K562 (cell line): ENCODE results near the gene NEURL2. TPM values are rescaled to one million over a fixed set of nuclear protein-coding genes. Genes with fewer than 3 reads are reported as not detected.

Experiments used
- HDAC6 ChIP-seq: IDR thresholded peaks from 2 replicates; pipeline ENCODE4 v1.6.1; 2012; ENCODE audit warnings: low read depth, mild to moderate bottlenecking, control low read depth, inconsistent platforms, low read length, moderate library complexity
- HEY1 ChIP-seq: fragments of 250-450 bp; sonication (Bioruptor Pico); IDR thresholded peaks from 2 replicates; pipeline ENCODE4 v1.5.0; 2020; ENCODE audit warnings: mild to moderate bottlenecking, moderate library complexity, borderline replicate concordance
- SREBF1 ChIP-seq: fragments of 150-350 bp; IDR thresholded peaks from 2 replicates; pipeline ENCODE4 v1.6.1; 2014; ENCODE audit warnings: antibody characterized with exemption, low read depth, low read length, borderline replicate concordance
- TAF7 ChIP-seq: fragments of 450-650 bp; IDR thresholded peaks from 2 replicates; pipeline ENCODE4 v1.6.1; 2016; ENCODE audit warnings: missing genetic modification characterization, missing compliant biosample characterization
- ZKSCAN3 ChIP-seq: fragments of 250-450 bp; sonication (Bioruptor Pico); IDR thresholded peaks from 2 replicates; pipeline ENCODE4 v1.4.0; 2020
- ZNF311 ChIP-seq: fragments of 250-450 bp; sonication (Bioruptor Pico); IDR thresholded peaks from 2 replicates; pipeline ENCODE4 v1.4.0; 2020; ENCODE audit warnings: mild to moderate bottlenecking, moderate library complexity
- polyA plus RNA-seq, 8 experiments: library from polyadenylated mRNA; depleted of rRNA in 4 of 8; stranded (reverse) in 5 of 8; unstranded in 3 of 8; fragments of >200 nt; fragmentation: Nextera tagmentation in 2 of 8; fragmentation: Illumina TruSeq in 1 of 8; extraction: Ambion mirVana in 2 of 8; extraction: Trizol in 1 of 8; gene quantifications; 2 replicates each; pipeline versions ENCODE4 v1.2.1 to v1.2.3, GENCODE V29; 2011 to 2014; ENCODE audit warnings: inconsistent platforms in 1 of 8, missing spikeins in 1 of 8
- total RNA-seq, 7 experiments: library from RNA; depleted of rRNA in 6 of 7; stranded (reverse); fragments of >200 nt in 6 of 7; fragmentation: Illumina TruSeq in 2 of 7; extraction: Trizol in 2 of 7; gene quantifications; 2 replicates each; pipeline versions ENCODE4 v1.2.1 to v1.2.3, GENCODE V29; 2011 to 2021; ENCODE audit warnings: low replicate concordance in 1 of 7
- TF ChIP-seq, protein P1 (sequence below): fragments of 250-450 bp; sonication (Bioruptor Pico); IDR thresholded peaks from 2 replicates; pipeline ENCODE4 v1.4.0; 2020
- TF ChIP-seq, protein P2 (sequence below): sonication (generic); formaldehyde crosslinking; IDR thresholded peaks from 2 replicates; pipeline ENCODE4 v1.8.0; 2022; ENCODE audit warnings: mild to moderate bottlenecking, missing genetic modification reagents, borderline replicate concordance
- TF ChIP-seq, protein P3 (sequence below): fragments of 250-450 bp; sonication (Bioruptor Pico); IDR thresholded peaks from 2 replicates; pipeline ENCODE4 v1.4.0; 2020; ENCODE audit warnings: mild to moderate bottlenecking, moderate library complexity
- TF ChIP-seq, protein P4 (sequence below): IDR thresholded peaks from 3 replicates; pipeline ENCODE4 v1.6.1; 2011; ENCODE audit warnings: borderline replicate concordance, mild to moderate bottlenecking, moderate library complexity; ENCODE audit not compliant: insufficient read length; ENCODE audit errors: extremely low read depth
- TF ChIP-seq, protein P5 (sequence below): fragments of 250-450 bp; sonication (Bioruptor Pico); IDR thresholded peaks from 2 replicates; pipeline ENCODE4 v1.4.0; 2020; ENCODE audit warnings: borderline replicate concordance

Gene NEURL2
- total and polyA plus RNA-seq, 9 of the 15 experiments (the other 6 are each of a cell fraction or from before 2014, with no cell fraction given) = 0.22 to 1.9 (median 0.50) TPM; not detected in 1

DNA sequence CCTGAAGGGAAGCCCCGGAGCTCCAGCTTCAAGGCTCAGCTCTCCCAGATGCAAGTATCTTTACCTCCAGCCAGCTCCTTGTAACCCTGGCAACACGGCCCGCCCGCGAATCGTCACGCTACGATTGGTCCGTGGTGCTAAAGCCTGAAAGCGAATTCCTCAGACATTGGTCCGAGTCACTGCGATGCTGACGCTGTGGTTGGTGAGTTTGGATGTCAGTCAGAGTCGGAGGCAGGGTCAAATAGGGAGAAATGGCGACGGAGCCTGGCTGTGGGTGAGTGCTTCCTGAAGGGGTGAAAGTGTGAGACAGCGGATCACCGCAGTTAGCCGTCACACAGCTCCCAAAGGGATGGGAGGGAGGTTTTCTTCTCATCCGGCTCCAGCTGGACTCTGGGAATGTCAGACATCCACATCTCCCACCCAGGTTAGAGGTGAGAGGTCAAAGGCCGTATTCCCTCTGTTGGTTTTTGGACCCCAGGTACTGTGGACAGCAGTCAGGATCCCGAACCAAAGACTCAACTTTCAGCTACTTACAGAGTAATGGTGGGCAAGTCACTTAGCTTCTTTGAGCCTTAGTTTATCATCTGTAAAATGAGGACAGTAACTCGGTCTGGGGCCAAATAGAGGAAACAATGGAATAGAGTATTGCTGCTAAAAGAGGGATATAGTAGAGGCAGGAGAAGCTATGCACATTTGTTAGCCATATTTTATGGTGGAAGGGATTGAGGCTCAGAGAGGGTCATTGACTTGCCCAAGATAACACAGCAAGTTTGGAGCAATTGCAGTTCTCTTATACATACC, 9.8 kb downstream of the NEURL2 start, which contains the start of gene ZSWIM1 (continued):
- TF ChIP-seq, protein P1, sequence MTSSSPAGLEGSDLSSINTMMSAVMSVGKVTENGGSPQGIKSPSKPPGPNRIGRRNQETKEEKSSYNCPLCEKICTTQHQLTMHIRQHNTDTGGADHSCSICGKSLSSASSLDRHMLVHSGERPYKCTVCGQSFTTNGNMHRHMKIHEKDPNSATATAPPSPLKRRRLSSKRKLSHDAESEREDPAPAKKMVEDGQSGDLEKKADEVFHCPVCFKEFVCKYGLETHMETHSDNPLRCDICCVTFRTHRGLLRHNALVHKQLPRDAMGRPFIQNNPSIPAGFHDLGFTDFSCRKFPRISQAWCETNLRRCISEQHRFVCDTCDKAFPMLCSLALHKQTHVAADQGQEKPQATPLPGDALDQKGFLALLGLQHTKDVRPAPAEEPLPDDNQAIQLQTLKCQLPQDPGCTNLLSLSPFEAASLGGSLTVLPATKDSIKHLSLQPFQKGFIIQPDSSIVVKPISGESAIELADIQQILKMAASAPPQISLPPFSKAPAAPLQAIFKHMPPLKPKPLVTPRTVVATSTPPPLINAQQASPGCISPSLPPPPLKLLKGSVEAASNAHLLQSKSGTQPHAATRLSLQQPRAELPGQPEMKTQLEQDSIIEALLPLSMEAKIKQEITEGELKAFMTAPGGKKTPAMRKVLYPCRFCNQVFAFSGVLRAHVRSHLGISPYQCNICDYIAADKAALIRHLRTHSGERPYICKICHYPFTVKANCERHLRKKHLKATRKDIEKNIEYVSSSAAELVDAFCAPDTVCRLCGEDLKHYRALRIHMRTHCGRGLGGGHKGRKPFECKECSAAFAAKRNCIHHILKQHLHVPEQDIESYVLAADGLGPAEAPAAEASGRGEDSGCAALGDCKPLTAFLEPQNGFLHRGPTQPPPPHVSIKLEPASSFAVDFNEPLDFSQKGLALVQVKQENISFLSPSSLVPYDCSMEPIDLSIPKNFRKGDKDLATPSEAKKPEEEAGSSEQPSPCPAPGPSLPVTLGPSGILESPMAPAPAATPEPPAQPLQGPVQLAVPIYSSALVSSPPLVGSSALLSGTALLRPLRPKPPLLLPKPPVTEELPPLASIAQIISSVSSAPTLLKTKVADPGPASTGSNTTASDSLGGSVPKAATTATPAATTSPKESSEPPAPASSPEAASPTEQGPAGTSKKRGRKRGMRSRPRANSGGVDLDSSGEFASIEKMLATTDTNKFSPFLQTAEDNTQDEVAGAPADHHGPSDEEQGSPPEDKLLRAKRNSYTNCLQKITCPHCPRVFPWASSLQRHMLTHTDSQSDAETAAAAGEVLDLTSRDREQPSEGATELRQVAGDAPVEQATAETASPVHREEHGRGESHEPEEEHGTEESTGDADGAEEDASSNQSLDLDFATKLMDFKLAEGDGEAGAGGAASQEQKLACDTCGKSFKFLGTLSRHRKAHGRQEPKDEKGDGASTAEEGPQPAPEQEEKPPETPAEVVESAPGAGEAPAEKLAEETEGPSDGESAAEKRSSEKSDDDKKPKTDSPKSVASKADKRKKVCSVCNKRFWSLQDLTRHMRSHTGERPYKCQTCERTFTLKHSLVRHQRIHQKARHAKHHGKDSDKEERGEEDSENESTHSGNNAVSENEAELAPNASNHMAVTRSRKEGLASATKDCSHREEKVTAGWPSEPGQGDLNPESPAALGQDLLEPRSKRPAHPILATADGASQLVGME (CRISPR knock-in tag) = no peak
- TF ChIP-seq HEY1 (CRISPR knock-in tag) (no peak), ZNF311 (peak; percentile 40; the same call in 1 of the 2 replicates), HDAC6 (no peak), ZKSCAN3 (CRISPR knock-in tag) (no peak), TAF7 (peak; percentile 96), SREBF1 (no peak)
- TF ChIP-seq, protein P2, sequence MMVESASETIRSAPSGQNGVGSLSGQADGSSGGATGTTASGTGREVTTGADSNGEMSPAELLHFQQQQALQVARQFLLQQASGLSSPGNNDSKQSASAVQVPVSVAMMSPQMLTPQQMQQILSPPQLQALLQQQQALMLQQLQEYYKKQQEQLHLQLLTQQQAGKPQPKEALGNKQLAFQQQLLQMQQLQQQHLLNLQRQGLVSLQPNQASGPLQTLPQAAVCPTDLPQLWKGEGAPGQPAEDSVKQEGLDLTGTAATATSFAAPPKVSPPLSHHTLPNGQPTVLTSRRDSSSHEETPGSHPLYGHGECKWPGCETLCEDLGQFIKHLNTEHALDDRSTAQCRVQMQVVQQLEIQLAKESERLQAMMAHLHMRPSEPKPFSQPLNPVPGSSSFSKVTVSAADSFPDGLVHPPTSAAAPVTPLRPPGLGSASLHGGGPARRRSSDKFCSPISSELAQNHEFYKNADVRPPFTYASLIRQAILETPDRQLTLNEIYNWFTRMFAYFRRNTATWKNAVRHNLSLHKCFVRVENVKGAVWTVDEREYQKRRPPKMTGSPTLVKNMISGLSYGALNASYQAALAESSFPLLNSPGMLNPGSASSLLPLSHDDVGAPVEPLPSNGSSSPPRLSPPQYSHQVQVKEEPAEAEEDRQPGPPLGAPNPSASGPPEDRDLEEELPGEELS (CRISPR knock-in tag) = no peak
- TF ChIP-seq, protein P3, sequence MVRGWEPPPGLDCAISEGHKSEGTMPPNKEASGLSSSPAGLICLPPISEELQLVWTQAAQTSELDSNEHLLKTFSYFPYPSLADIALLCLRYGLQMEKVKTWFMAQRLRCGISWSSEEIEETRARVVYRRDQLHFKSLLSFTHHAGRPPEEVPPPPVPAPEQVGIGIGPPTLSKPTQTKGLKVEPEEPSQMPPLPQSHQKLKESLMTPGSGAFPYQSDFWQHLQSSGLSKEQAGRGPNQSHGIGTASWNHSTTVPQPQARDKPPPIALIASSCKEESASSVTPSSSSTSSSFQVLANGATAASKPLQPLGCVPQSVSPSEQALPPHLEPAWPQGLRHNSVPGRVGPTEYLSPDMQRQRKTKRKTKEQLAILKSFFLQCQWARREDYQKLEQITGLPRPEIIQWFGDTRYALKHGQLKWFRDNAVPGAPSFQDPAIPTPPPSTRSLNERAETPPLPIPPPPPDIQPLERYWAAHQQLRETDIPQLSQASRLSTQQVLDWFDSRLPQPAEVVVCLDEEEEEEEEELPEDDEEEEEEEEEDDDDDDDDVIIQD = no peak
- TF ChIP-seq, protein P4, sequence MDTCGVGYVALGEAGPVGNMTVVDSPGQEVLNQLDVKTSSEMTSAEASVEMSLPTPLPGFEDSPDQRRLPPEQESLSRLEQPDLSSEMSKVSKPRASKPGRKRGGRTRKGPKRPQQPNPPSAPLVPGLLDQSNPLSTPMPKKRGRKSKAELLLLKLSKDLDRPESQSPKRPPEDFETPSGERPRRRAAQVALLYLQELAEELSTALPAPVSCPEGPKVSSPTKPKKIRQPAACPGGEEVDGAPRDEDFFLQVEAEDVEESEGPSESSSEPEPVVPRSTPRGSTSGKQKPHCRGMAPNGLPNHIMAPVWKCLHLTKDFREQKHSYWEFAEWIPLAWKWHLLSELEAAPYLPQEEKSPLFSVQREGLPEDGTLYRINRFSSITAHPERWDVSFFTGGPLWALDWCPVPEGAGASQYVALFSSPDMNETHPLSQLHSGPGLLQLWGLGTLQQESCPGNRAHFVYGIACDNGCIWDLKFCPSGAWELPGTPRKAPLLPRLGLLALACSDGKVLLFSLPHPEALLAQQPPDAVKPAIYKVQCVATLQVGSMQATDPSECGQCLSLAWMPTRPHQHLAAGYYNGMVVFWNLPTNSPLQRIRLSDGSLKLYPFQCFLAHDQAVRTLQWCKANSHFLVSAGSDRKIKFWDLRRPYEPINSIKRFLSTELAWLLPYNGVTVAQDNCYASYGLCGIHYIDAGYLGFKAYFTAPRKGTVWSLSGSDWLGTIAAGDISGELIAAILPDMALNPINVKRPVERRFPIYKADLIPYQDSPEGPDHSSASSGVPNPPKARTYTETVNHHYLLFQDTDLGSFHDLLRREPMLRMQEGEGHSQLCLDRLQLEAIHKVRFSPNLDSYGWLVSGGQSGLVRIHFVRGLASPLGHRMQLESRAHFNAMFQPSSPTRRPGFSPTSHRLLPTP = no peak
- TF ChIP-seq, protein P5, sequence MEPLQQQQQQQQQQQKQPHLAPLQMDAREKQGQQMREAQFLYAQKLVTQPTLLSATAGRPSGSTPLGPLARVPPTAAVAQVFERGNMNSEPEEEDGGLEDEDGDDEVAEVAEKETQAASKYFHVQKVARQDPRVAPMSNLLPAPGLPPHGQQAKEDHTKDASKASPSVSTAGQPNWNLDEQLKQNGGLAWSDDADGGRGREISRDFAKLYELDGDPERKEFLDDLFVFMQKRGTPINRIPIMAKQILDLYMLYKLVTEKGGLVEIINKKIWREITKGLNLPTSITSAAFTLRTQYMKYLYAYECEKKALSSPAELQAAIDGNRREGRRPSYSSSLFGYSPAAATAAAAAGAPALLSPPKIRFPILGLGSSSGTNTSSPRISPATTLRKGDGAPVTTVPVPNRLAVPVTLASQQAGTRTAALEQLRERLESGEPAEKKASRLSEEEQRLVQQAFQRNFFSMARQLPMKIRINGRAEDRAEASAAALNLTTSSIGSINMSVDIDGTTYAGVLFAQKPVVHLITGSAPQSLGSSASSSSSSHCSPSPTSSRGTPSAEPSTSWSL (CRISPR knock-in tag) = no peak
